ENCODE data around the gene ALOX12B.
A peak's percentile ranks its signal among the peaks of the same experiment; 100 is the strongest.
"Not testable (repeated sequence)": the region's sequence is repeated elsewhere in the genome, so short reads cannot be mapped to it uniquely, and the experiment has no call there.

ALOX12B gene

GRCh38 chr17:8118769-8119580, 31.5 kb upstream of the ALOX12B start:
- peak; percentile 80 for DNase-seq

DNA sequence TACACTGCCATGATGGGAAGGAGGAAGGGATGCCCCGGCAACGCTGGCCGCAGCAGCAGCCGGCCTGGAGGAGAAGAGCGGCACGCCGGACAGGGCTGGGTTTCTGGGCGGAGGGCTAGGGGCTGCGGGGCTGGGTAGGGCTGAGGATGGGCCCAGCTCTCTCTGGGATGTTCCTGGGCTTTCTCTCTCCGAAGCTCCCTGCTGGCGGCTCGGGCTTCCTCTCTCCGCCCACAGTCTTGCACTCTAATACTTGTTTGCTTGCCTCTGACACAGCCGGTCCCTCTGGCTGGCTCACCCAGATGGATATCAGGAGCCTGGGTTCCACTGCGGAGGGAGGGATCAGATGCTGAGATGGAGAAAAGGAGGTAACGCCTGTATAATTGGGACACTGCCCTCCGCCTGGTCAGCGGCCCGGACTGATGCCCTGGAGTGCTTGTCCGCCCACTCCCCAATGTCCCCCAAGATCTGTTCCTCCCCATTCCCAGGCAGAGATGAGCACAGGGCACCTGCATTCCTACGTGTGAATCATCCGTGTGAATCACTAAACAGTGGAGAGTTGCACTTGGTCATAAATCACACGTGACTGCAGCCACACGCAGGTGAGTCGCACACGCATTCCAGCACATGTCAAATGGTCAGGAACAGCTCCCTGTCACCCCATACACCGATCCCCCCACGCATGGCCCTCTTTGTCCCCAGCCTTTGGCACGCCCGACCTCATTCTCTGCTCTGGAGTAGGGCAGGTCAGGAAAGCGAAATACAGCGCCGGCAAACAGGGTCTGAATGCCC, 30.7 kb upstream of the ALOX12B start, which contains the start of gene ALOXE3:
Gene ALOXE3, minus strand, starts transcription at position 535 of the 789 bp plus-strand sequence. Its CDS starts 524 bp downstream, at position 11.
- DNase-seq = no peak

GRCh38 chr17:8117367-8117979, 30.0 kb upstream of the ALOX12B start:
- DNase-seq = no peak

GRCh38 chr17:8116776-8117175, 29.3 kb upstream of the ALOX12B start:
- no peak for DNase-seq

GRCh38 chr17:8110907-8111306, 23.4 kb upstream of the ALOX12B start:
- DNase-seq = no peak

GRCh38 chr17:8110456-8110804, 22.9 kb upstream of the ALOX12B start:
- DNase-seq = no peak

DNA sequence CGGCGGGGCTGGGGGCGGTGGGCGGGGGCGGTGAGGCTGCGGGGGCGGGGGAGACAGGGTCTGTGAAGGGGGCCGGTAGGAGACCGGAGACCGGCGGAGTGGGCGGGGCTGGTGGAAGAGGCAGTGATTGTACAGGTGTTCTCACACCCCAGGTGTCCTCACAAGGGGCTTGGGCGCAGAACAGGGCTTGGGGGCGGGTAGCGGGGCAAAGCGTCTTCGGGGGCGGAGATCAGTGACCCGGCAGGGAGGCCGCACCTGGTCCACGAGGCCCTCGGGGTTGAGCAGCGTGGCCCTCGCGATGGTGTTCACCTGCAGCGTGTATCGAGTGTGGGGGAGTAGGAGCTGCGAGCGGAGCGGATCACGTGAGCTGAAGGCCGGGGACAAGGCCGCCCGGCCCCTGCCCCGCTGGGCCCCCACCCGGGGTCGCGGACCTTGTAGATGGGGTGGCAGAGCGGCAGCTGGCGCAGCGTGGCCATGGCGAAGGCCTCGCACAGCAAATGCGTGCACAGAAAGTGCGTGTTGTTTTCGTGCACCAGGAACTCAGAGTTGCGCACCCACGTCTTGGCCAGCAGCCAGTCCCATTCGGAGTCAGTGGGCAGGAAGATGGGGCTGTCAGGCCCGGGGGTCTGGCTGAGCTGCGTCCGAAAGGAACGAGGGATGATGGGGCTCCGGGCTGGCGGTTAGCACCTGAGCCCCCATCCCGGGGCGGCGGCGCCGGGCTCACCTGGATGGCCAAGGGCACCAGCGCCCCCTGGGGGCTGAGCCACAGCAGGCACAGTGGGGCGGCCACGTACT, 22.3 kb upstream of the ALOX12B start:
- no peak for DNase-seq

DNA sequence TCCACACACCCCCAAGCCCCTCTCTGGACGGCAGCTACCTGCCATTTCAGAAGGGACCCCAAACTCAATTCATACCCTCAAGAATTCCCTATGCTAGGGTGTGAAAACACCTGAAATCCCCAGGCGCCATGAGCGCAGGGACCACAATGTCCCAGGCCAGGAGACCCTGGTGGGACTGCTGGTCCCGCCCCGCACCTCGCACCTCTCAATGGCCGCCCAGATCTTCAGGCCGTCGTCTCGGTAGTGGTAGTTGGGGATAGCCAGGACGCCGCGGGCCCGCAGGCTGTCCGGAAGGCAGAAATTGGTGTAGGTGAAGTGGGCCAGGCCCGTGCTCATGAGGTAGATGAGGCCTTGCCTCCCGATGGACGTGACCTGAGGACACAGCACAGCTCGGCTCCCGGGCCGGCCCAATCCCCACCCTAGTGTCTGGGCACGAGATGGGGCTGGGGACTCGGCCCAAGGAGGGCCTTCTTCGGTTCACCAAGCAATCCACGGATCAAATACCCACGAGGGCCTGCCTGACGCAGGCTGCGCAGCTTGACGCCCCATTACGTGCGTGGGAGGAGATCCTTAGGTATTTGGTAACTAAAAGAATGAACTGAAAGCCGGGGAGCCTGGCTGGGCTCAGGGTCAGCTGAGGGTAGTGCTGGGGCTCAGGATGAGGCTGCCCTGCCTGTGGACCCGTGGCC, 21.6 kb upstream of the ALOX12B start:
- DNase-seq = no peak

DNA sequence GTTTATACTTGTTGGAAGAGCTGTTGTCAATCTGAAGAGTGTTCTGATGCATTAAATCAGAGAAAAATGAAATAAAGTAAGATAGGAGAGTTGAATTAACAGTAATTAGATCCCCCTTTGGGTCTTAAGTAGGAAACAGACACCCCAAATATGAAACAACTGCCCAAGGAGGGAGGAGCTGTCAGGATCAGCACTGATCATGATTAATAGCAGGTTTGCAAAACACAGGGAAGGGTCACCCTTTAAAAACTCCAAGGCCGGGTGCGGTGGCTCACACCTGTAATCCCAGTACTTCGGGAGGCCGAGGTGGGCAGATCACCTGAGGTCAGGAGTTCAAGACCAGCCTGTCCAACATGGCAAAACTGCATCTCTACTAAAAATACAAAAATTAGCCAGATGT, 19.5 kb upstream of the ALOX12B start:
- DNase-seq = not testable (repeated sequence)

GRCh38 chr17:8105957-8106398, 18.5 kb upstream of the ALOX12B start:
- peak; percentile 29 for DNase-seq

GRCh38 chr17:8104911-8105310, 17.4 kb upstream of the ALOX12B start:
- no peak for DNase-seq

GRCh38 chr17:8103549-8103948, 16.0 kb upstream of the ALOX12B start:
- no peak for DNase-seq

DNA sequence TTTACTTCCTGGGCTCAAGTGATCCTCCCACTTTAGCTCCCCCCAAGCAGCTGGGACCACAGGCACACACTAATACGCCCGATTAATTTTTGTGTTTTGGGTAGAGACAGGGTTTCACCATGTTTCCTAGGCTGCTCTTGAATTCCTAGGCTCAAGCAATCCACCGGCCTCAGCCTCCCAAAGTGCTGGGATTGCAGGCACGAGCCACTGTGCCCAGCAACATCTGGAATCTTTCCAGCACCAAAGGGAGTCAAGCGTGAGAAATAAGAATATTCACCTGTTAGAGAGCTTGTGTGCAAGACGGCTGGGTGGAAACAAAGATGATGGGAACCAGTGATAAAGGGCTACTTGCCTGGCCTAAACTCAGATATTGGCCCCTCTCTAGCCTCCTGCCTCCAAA, 14.2 kb upstream of the ALOX12B start:
- DNase-seq = no peak

- no peak for DNase-seq
Measured at GRCh38 chr17:8100763-8101162, 13.2 kb upstream of the ALOX12B start.

DNA sequence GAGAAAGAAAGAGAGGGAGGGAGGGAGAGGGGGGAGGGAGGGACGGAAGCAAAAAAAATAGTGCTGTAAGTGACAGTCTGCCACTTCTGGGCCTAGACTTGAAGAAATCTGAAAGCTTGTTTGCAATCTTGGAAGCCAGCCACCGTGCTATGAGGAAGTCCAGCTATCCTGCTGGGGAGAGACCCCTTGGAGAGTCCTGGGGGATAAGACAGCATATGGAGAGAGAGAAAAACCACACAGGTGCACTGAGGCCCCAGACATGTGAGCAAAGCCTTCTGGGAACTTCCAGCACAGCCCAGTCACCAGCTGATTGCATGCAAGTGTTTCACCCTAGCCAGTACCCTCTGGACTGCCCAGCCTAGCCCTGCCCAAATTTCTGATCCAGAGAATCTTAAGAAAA, 12.6 kb upstream of the ALOX12B start:
- no peak for DNase-seq

- DNase-seq = no peak
Measured at GRCh38 chr17:8096541-8096940, 9.0 kb upstream of the ALOX12B start.

DNA sequence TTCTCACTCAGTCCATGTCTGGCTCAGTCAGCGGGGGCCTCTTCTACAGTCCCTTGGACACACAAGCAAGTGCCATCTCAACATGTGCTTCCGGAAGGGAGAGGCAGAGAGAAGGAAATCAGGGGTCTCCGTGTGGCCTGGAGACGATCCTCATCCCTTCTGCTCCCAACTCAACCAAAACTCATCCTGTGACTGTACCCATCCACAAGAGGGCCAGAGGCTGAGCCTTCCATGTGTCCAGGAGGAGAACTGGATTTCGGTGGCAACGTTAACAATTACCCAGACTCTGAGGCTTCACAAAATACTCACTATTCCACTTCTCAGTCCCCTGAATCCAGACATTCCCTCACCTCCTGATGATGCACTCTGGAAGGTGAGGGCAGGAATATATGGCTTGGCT, 7.8 kb upstream of the ALOX12B start:
- no peak for DNase-seq

DNA sequence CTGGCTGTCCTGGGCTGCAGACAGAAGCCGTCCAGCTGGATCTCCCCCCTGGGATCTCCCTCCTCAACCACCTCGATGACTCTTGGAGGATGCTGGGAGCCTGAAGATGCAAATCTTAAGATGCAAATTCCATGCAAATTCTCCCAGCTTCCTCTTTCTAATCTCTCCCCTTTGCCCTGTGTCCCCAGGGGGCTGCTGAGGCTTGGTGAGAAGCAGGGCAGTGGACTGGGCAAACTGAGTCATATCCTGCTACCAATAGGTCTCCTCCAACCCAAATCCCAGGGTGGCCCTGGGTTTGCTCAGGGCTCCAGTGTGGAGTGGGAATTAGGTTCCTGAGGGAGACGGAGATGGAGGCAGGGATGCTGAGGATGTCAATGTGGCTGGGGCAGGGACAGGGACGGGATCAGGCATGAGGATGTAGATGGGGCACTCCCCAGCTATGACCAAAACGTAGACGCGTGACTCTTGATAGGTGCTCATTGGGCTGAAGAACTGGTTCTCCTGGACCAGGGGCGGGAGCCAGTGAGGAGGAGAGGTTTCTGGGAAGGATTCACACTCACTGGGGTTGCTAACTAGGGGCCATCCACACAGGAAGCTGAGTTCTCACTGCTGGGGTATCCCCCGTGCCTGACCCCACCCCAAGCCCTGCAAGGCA, 3.6 kb upstream of the ALOX12B start:
- peak; percentile 21 for DNase-seq

DNA sequence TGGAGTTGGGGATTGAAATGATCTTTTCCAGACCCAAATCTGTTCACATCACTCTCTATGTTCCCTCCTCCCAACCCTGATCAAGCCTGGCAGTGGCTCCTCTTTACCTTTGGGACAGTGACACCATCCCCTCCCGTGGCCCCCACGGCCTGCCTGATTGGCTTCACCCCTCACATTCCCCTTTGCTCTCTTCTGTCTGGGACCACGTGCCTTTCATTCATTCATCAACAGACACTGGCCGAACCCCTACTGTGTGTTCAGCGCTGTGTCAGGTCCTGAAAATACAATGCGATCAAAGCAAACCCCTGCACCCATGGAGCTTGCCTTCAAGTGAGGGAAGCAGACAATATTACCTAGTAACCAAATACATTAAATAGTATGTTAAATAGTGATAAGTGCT, 2.2 kb upstream of the ALOX12B start:
- DNase-seq = no peak

GRCh38 chr17:8087952-8088230, 375 bp upstream of the ALOX12B start:
- no peak for DNase-seq

GRCh38 chr17:8084250-8084649, 3.3 kb downstream of the ALOX12B start:
- no peak for DNase-seq

- no peak for DNase-seq
Measured at GRCh38 chr17:8082292-8082691, 5.2 kb downstream of the ALOX12B start.
